ENCODE measurements around the gene PLXNA2.

PLXNA2 gene

DNA sequence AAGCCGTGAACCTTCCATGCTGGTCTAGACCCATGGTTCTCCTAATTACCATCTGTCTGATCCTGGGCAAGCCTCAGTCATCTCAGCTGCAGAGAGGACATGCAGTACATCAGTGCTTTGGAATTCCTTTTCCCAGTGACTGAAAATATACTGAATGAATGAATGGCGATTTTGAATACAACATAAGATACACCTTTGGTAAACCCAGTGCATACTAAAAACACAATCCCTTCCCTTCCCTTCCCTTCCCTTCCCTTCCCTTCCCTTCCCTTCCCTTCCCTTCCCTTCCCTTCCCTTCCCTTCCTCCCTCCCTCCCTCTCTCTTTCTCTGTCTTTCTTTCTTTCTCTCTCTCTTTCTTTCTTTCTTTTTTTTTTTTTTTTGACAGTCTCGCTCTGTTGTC is 21.3 kb upstream of the PLXNA2 start:
- no peak for DNase-seq

GRCh38 chr1:208265122-208265469 is 20.9 kb upstream of the PLXNA2 start:
- DNase-seq = no peak

DNA sequence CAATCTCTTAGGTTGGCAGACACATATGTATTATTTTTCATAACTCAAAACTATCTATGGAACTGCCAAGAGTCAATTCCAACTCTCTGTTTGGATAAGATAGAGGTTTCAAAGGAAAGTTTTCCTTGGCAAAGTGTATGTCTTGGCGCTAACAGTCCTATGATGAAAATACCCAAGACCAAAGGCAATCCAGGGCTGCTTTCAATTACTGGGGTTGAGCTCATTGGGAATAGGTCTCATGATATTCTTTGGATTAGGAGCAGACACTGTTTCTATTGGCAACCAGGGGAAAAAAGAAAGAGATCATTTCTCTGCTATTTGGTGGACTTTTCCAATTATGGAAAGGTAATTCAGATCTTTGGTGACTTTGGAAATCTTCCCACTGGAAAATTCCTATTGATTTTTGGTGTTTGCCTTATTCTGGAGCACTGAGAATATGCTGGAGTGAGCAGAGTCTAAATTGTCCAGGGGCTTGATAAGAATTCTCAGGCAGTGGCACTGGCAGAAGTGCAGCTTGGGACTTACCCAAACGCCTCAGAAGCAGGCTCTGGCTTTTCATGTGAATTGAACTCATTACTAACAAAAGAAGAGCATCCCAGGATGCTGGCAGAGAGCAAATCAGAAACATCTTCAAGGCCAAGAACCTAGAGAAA is 20.4 kb upstream of the PLXNA2 start:
- no peak for DNase-seq

DNA sequence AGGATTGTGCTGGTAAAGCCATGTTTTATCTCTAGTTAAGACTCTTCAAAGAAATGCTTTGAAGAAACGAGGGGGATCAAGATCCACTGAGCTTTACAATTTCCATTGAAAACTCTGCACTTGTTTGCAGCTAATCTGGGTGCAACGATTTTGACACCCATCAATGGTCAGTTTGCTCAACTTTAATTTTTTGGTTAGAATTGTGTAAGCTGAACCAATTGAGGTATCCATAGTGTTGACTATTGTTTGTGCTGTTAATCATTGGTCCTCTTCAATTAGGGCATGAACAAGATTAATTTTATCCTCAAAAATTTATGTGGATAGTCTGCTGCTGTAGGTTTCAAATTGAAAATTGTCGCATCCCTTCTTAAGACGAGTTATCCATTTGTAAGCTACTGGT is 17.7 kb upstream of the PLXNA2 start:
- DNase-seq = no peak

DNA sequence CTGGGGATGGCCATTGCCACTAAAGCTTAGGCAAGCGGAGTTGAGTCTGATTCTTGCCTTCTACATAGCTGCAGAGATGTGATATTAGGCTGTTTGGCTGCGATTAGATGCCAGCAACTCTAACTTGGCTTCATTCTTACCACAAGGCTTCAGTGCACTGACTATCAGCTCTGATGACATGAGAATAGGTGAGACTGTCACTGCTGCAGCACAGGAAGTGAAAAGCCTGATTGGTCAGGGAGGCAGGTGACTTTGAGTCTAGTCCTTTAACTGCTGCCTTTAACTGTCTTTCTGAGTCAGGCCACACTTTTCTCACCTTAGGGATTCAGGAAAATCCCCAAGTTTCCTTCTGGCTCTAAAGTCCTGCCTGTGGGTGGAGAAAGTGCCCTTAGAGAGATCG is 14.1 kb upstream of the PLXNA2 start:
- DNase-seq = no peak

- DNase-seq = no peak
These were observed 13.2 kb upstream of the PLXNA2 start for GRCh38 chr1:208257351-208257750.

- DNase-seq = no peak
These were observed 12.4 kb upstream of the PLXNA2 start for GRCh38 chr1:208256556-208256955.

GRCh38 chr1:208256091-208256490 is 11.9 kb upstream of the PLXNA2 start:
- no peak for DNase-seq

DNA sequence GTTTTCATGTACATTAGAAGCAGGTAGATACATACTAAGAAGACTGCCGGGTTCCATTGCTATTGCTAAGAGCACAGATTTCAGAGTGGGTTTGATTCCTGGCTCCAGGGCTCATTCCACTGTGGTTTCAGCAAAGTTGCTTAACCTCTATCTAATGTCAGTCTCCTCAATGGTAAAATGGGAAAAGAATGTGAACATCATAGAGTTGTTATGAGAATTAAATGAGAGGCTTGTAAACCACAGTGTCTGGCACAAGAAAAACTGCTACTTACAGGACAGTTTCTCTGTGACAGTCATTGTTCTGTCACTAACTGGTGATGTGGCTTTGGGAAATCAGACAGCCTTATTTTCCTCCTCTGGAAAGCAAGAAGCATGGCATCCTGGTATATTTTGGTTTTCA is 10.7 kb upstream of the PLXNA2 start:
- DNase-seq = no peak

- DNase-seq = no peak
These were observed 10.2 kb upstream of the PLXNA2 start for GRCh38 chr1:208254376-208254775.

- no peak for DNase-seq
These were observed 8.8 kb upstream of the PLXNA2 start for GRCh38 chr1:208252836-208253576.

DNA sequence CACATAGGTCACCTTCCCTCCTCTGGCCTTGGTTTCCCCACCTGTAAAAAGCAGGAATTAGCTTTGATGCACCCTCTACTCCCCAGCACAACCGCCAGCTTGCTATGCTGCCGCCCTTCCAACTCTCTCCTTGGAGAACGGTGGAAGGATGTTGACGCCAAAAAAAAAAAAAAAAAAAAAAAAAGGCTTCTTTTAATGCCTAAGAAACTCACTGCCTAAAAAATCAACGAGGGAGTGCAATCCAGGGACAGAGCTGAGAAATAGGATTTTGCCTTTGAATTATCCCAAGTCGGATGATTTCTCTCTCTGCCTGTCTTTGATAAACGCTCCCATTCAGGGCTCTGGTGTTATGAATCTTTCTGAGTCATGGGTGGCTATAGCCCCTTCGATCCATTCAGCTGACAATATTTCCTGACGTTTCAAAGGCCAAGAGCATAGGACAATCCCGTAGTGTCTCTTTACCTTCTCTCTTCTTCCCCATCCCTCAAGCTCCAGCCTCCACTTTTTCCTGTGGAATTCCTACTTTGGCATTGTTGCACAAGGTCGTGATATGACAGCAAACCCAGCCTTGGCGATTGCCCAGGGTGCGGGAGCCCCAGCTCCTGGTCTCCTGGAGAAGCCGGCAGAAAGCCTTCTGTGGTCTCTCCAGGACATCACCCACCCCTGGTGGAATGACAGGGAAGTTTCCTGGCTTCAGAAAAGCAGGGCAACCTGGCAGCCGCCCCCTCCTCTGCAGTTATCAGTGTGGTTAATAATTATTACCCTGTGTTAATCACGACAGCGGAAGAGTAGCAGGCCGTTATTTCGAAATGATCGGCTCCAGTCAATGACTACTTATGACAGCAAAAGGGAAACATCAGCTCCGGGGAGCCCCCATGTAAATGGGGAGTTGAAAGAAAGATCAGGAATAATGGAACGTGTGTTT is 8.0 kb upstream of the PLXNA2 start:
- DNase-seq = no peak

DNA sequence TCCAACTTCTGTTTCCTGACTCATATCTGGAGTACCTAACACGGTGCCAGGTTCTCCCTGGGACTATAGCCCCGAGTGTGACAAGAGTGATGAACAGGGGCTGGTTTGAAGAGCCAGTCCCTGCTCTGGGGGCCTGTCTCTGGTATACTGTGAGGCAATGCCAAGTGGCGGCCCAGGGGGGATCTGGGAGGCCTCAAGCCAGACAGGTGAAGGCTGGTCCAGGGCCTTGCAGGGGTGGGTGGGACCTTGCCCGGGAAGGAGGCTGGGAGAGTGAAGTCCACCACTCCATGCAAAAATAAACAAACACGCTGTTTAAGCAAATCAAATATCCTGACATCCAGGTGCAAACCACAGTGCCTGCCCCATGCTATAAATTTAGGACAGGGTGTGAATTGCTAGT is 6.8 kb upstream of the PLXNA2 start:
- no peak for DNase-seq

- no peak for DNase-seq
These were observed 6.4 kb upstream of the PLXNA2 start for GRCh38 chr1:208250613-208251012.

- DNase-seq = no peak
These were observed 5.0 kb upstream of the PLXNA2 start for GRCh38 chr1:208248991-208249696.

GRCh38 chr1:208248307-208248801 is 4.2 kb upstream of the PLXNA2 start:
- no peak for DNase-seq

GRCh38 chr1:208247696-208248095 is 3.5 kb upstream of the PLXNA2 start:
- DNase-seq = no peak

DNA sequence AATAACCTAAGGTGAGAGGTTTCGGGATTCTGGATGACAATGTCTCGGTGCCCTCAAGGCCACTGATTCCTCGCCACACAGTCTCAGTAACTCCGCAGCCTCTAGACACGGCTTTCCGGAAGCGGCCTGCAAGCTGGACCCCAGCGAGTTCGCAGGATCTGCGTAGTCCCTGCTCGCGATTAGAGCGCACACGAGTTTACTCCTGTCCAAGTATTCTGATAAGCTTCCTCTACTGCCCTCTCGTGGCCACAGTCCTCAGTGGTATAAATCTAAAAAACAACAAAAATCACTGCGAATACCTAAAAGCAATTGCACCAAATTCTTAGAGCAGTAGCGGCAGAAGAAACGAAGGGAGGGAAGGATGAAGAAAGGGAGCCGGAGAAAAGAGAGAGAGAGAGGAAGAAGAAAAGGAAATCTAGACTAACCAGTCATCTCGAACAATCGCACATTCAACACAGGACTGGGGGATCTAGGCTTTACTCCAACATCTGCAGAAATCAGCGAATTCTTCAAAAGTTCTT is 1.1 kb upstream of the PLXNA2 start:
- no peak for DNase-seq

DNA sequence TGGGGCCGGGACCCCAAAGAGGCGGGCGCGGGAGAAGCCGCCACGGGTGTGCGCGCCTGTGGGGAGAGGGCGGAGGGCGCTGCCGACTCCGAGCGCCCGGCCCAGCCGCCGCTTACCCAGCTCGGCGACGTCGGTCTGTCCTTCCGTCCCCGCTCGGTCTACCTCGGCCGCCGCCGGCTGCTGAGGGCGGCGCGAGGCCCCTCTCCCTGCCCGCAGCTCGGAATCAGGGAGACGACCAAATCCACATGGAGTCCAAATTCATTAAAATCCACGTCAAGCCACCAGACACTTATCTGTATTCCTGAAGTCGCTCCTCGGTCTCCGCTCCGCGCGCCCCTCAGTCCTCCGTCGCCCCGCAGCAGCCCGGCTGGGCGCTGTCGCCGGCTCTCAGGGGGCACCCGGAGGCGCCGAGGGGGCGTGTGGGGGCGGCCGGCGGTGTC is 637 bp downstream of the PLXNA2 start:
- DNase-seq = no peak

DNA sequence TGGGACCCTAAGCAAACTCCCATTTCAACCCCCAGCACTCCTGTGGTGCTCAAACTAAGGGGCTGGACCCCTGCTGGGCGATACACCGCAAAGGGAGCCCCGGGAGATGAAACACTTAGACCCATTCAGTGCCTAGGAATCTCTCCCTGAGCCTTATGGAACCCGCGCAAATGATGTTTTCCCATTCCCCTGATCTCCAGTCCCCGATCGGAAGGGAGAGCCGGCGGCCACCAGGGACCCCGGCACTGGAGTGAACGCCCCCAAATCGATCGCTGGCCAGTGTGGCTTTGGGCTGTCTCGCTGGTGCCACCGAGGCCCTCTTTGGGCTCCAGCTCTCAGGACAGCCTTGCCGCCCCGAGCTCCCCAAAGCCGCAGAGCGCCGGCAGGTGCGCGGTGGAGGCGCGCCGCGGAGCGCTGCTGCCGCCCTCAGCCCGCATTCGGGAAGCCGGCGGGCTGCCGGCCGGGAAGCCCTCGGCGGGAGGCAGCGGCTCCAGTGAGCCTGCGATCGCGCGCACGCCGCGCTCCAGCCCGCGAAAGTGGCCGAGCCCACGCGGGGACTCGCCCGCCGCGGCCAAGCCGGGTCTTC is 1.1 kb downstream of the PLXNA2 start:
- no peak for DNase-seq

- DNase-seq = no peak
These were observed 2.0 kb downstream of the PLXNA2 start for GRCh38 chr1:208242146-208242545.

- DNase-seq = no peak
These were observed 2.7 kb downstream of the PLXNA2 start for GRCh38 chr1:208241512-208241911.

Measured in cortex of kidney (tissue), 1 donor.